HG03103 (cell line): Measurements from ENCODE around the gene MARCO.
"Not testable (repeated sequence)": the region's sequence is repeated elsewhere in the genome, so short reads cannot be mapped to it uniquely, and the experiment has no call there.

Source experiments
- ATAC-seq: cut with Tn5 transposase; IDR thresholded peaks from one replicate; pipeline ENCODE4 v1.9.1; 2021; ENCODE audit warnings: low read depth; ENCODE audit not compliant: unreplicated experiment

Gene MARCO

DNA sequence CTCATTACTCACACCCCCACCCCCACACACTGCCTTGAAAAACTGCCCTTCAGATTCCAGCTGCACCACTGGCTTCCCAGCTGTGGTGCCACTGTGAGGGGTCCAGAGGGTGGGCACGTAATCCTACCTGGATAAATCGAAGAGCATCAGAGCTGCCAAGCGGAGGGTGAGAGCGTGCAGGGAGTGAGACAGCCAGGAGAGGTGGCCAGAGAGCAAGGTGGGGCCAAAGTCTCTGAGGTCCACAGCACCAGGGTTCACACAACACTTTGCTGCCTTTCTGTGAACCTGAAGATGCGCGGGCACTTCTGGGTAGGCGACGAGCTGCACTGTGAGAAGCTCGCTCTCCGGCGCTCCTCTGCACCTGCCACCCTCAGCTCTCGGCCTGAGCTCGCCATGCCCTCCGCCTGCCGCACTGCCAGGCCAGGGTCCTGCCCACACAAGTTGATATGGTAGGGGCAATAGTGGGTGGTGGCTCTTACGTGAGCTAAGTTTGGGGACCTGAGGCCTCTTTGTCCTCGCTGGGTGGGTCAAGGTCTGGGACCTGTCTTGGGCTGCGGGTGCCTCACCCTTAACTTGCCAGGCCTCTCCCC, 83.9 kb downstream of the MARCO start:
- ATAC-seq: no peak

DNA sequence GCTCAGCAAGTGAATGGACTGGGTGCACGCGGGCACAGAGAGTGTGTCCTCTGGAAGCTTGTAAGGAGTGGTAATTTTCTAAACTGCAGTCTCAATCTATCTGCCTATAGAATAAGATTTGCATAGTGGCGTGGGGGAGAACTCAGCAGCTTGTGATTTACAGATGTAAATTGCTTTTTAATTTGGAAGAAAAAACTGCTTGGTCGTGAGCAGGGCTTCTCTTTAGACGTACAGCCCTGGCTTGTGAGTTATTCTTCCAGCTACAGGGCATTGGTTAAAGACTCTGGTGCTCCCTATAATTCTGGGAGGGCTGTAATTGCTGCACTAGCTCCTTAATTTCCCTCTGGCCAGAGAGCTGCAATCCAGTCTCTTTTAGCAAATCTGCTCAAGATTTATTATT, 84.9 kb downstream of the MARCO start:
- ATAC-seq: no peak

DNA sequence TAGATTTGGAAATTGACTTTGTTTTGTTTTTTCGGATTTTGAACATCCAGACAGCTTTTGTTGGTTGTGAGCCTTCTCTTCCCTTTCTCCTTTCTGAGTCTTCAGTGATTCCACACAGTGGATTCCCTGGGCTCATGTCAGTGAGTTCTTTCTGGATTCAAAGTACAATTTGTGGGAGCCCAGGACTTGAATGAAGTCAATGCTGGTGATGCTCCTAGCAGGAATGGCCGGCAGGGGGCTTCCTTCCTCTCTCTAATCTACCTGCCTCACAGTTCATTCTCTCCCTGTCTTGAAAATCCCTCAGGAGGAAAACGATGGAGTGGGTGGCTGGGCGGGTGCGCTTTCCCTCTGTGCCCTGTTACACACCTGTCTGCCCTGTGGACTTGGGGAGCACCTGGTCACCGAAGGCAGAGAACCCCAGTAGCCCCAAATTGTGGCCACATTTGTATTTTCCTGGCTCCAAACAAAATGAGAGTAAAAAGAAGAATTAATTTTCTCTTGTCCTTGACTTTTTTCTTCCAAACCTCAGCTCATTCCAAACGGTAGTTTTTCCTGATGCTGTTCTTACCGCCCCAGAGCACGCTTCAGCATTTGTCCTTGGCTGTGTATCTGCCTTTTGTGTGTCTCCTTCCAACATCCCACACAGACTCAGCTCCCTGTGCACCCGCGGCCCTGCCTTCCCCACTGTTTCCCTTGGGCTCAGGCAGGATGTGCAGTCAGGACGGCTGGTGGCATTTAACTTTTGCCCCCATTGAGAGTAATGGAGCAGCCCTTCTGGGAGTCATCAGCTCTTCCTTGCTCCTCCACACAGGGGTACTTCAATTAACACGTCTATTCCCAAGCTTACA, 86.6 kb downstream of the MARCO start:
- ATAC-seq: no peak

DNA sequence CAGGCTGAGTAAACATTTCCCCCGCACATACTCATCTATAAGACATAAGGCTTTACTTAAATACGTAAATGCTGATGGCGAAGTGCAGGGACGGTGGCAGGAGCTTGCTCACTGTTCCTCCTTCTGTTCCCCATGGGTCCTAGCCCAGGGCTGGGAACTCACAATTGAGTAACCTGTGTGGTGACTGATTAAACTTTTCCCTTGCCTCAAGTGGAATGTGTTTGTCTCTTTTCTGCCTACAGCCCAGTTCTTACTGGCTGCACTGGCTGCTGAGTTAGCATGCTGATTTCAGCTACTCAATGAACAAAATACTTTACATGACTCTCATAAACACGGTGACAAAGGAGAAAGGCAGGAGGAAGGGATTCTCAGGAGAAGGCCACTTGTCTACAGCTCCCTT, 87.3 kb downstream of the MARCO start:
- ATAC-seq: no peak

DNA sequence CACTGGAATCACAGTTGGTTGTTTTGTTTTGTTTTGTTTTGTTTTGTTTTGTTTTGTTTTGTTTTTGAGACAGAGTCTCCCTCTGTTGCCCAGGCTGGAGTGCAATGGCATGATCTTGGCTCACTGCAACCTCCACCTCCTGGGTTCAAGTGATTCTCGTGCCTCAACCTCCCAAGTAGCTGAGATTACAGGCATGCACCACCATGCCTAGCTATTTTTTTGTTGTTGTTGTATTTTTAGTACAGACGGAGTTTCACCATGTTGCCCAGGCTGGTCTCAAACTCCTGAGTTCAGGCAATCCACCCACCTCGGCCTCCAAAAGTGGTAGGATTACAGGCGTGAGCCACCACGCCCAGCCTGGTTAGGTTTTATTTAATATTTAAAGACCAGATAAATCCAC, 95.9 kb downstream of the MARCO start:
- not testable (repeated sequence) for ATAC-seq

DNA sequence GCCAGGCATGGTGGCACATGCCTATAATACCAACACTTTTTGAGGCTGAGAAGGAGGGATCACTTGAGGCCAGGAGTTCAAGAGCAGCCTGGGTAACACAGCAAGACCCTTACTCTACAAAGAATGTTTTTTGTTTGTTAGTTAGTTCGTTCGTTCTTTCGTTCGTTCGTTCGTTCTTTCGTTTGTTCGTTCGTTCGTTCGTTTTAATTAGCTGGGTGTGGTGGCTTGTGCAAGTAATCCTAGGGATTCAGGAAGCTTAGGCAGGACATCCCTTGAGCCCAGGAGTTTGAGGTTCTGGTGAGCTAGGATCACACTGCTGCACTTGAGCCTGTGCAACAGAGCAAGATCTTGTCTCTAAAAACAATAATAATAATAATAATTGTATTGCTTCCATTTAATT, 98.7 kb downstream of the MARCO start:
- ATAC-seq: no peak
